Heart right ventricle (tissue), 16 donors: ENCODE data around the gene RHCG. TPM values are rescaled to one million over a fixed set of nuclear protein-coding genes. Genes with fewer than 3 reads are reported as not detected.
"Not testable (repeated sequence)": the region's sequence is repeated elsewhere in the genome, so short reads cannot be mapped to it uniquely, and the experiment has no call there.

Experiments used
- ATAC-seq, 8 donors: fragments of 200-7000 bp; cut with Tn5 transposase; one replicate each; pipeline ENCODE4 v1.9.1; 2020; ENCODE audit warnings: mild to moderate bottlenecking in 8 of 8, moderate library complexity in 8 of 8, moderate number of reproducible peaks in 1 of 8
- DNase-seq, 2 donors: peaks; one replicate each; pipeline ENCODE4 v3.0.0-alpha.2; 2020
- H3K27ac ChIP-seq, 10 donors: fragments of 200-600 bp; sonication (generic) in 2 of 10; one replicate each; pipeline versions ENCODE4 v1.5.0 to v1.8.0; 2020 to 2022; ENCODE audit warnings: mild to moderate bottlenecking in 3 of 10
- H3K27me3 ChIP-seq, 7 donors: fragments of 200-600 bp; one replicate each; pipeline ENCODE4 v1.8.0; 2021 to 2022; ENCODE audit warnings: mild to moderate bottlenecking in 2 of 7
- H3K36me3 ChIP-seq, 9 donors: fragments of 200-600 bp; sonication (generic) in 1 of 9; one replicate each; pipeline versions ENCODE4 v1.5.0 to v1.8.0; 2020 to 2022; ENCODE audit warnings: mild to moderate bottlenecking in 2 of 9
- H3K4me1 ChIP-seq, 9 donors: fragments of 200-600 bp; sonication (generic) in 1 of 9; one replicate each; pipeline versions ENCODE4 v1.5.0 to v1.8.0; 2020 to 2022; ENCODE audit warnings: mild to moderate bottlenecking in 4 of 9
- H3K4me3 ChIP-seq, 10 donors: fragments of 200-600 bp; sonication (generic) in 2 of 10; one replicate each; pipeline versions ENCODE4 v1.5.0 to v1.8.0; 2020 to 2022; ENCODE audit warnings: mild to moderate bottlenecking in 7 of 10, moderate library complexity in 2 of 10
- H3K9me3 ChIP-seq, 11 donors: fragments of 200-600 bp in 10 of 11; sonication (generic) in 2 of 11; one replicate each; pipeline versions ENCODE4 v1.5.0 to v1.8.0; 2013 to 2022; ENCODE audit warnings: mild to moderate bottlenecking in 2 of 11, control low read depth in 1 of 11, moderate library complexity in 1 of 11
- WGBS, 2 donors: extraction: QIAGEN DNeasy Blood & Tissue Kit; methylation state at CpG; one replicate each; pipeline ENCODE4 v1.1.7; 2013; ENCODE audit warnings: inconsistent platforms in 1 of 2; 5-methylcytosine and 5-hydroxymethylcytosine counted together
- intact Hi-C, 10 donors: fragments of 100-400 bp; cut with DNase I; formaldehyde crosslinking; loops; one replicate each; pipeline versions ENCODE4 v1.11.1 to v1.14.2; 2022
- polyA plus RNA-seq, 2 donors: library from polyadenylated mRNA; stranded (reverse); fragments of 200-250 nt; gene quantifications; one replicate each; pipeline ENCODE4 v1.2.3, GENCODE V29; 2013
- total RNA-seq, 10 donors: library from RNA; stranded (reverse); fragmentation: NEBNext Ultra II Directional in 3 of 10; extraction: Animal tissue kit (Norgen Biotek cat#: 25700) in 3 of 10; gene quantifications; one replicate each; pipeline versions ENCODE4 v1.2.1 to v1.2.4, GENCODE V29; 2021 to 2023
- TF ChIP-seq, protein P1 (sequence below), 9 donors: fragments of 200-600 bp; sonication (generic) in 2 of 9; IDR thresholded peaks; one replicate each; pipeline versions ENCODE4 v1.5.0 to v1.8.0; 2021 to 2022; ENCODE audit warnings: antibody characterized with exemption in 9 of 9, mild to moderate bottlenecking in 5 of 9, moderate library complexity in 1 of 9
- donor health status: Arrhythmogenic right ventricular cardiomyopathy.
- donor health status: ischemic (EF 13 %, LVEDD 7.1; RV severe dilation, severe dysfunction).
- donor health status: healthy with polysubstance abuse.
- donor health status: DM: no; HTN: yes; CAD: no.
- donor health status: DM: no; HTN: no; CAD: no.
- donor health status: ischemic (EF 25% LVEDD 6.9; RV normal size, moderate dysfunction).
- donor health status: ischemic (EF 25% LVEDD 5.7; RV mildly dilated, moderate dysfunction).
- donor health status: healthy.
- donor health status: DM: yes; HTN: yes; CAD: no.
- donor health status: Ischemic cardiomyopathy.
- donor health status: ischemic (EF 35%, LVEDD 5.7; RV mildly dilated, moderate dysfunction).
- donor health status: nonischemic (EF 11% LVEDD 7.7; RV severe dilation, severe dysfunction).
- donor health status: DM: yes; HTN: yes; CAD: no.
- donor health status: PGD.
- donor health status: ischemic (EF 29% LVEDD 5.4; RV normal size, mild dysfunction).
- donor health status: nonischemic (EF 23%, LVEDD 6.1; RV moderate dilation, normal function).

The RHCG gene
- total and polyA plus RNA-seq, 12 donors = 0.32 to 1.9 (median 0.83) TPM; not detected in 6

DNA sequence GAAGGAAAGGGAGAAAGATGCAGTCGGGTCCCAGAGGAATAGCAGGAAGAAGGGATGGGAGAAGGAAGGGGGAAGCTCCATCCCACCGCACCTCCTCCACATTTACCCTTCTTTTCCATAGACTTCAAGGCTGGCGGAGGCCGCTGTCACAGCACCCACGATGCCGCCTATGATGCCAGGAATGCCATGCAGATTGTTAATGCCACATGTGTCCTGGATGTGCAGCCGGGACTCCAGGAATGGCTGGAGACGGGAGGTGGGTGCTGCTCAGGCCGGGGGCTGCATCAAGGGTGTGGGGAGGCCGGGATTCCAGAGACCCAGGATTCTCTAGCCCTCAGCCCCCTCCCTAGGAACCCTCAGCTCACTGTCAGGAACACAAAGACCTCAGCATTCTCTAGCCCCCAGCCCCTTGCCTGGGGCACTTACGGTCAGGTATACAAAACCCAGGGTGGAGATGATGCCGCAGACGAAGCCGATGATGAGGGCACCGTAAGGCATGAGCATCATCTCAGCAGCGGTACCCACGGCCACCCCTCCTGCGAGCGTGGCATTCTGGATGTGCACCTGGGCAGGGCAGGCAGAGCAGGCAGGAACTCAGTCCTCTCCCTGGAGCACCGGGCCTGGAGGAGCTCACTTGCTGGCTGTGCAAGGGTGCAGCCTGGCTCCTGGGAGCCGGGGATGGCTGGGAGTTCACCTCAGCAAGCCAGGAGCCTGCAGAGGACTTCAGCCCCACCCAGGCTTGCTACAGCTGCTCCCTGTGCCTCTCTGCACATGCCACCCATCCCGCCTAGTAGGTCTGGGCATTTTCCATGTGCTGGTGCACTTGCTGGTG lies 18.8 kb downstream of the RHCG start:
- Histone ChIP-seq H3K27me3 (peaks cover 9 to 60% (median 35%) of the 10 kb centered on the region in 7 donors), H3K9me3 (no peaks in the 10 kb centered on the region), H3K36me3 (no peaks in the 10 kb centered on the region), H3K4me3 (no peak overlapping the region), H3K4me1 (no peaks in the 10 kb centered on the region), H3K27ac (no peak overlapping the region)
- intact Hi-C loops = loop anchor here in 1 of 10 donors (10.0 kb wide), 1 partner anchor 57 kb away; no protein-coding TSS in a partner anchor
- ATAC-seq = no peak
- TF ChIP-seq, protein P1, sequence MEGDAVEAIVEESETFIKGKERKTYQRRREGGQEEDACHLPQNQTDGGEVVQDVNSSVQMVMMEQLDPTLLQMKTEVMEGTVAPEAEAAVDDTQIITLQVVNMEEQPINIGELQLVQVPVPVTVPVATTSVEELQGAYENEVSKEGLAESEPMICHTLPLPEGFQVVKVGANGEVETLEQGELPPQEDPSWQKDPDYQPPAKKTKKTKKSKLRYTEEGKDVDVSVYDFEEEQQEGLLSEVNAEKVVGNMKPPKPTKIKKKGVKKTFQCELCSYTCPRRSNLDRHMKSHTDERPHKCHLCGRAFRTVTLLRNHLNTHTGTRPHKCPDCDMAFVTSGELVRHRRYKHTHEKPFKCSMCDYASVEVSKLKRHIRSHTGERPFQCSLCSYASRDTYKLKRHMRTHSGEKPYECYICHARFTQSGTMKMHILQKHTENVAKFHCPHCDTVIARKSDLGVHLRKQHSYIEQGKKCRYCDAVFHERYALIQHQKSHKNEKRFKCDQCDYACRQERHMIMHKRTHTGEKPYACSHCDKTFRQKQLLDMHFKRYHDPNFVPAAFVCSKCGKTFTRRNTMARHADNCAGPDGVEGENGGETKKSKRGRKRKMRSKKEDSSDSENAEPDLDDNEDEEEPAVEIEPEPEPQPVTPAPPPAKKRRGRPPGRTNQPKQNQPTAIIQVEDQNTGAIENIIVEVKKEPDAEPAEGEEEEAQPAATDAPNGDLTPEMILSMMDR (IDR thresholded peaks at IDR 0.05) = no peak
- no peak for DNase-seq
- 82 to 85% methylated on average over 22 of the region's 22 CpGs for WGBS, 2 donors

DNA sequence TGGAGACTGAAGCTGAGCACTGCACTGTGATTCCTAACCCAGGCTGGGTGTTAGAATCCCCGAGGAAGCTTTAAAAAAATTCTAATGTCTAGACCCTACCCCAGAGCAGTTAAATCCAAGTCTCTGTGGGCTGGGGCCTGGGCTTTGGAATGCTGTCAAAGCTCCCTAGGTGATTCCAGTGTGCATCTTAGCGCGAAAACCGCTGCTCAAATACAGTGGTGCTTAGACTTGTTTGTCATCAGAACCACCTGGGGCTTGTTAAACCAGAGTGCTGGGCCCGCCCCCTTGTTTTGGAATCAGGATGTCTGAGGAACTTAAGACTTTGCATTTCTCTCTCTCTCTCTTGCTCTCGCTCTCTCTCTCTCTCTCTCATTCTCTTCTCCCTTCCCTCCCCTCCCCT lies 20.7 kb downstream of the RHCG start:
- ATAC-seq (no peak), DNase-seq (no peak)
- Histone ChIP-seq H3K27me3 (peaks cover 12 to 63% (median 49%) of the 10 kb centered on the region in 7 donors), H3K9me3 (no peaks in the 10 kb centered on the region), H3K4me3 (no peak overlapping the region), H3K36me3 (no peaks in the 10 kb centered on the region), H3K4me1 (no peaks in the 10 kb centered on the region), H3K27ac (no peak overlapping the region)
- 57 to 64% methylated on average over 6 of the region's 6 CpGs for WGBS, 2 donors
- TF ChIP-seq, protein P1 (IDR thresholded peaks at IDR 0.05) = no peak
- intact Hi-C loops = loop anchor here in 1 of 10 donors (2.0 to 10.0 kb wide), 2 partner anchors 59 to 117 kb away; no protein-coding TSS in a partner anchor

DNA sequence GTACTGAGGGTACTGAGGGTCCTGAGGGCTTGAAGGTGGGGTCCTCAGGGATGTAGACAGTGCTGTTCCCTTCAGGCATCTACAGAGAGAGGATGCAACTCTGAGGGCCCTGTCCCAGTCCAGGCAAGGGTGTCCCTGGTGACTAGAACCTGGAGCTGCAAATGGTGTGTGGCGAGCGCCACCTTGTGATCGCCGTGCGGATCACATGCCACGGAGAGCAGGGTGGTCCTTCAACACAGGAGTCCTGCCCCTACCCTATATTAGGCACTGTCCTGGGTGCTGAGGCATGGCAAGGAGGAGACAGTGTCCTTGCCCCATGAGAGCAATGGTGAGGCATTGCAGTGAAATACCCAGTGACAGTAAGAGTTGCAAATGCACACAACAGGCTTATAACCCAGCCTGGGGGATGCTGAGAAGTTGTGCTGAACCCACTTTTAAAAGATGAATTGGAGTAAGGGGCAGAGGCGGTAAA lies 23.6 kb downstream of the RHCG start:
- DNase-seq = peak in 1 of 2 donors; percentile 17
- H3K4me1 ChIP-seq = no peaks in the 10 kb centered on the region
- intact Hi-C loops = loop anchor here in 5 of 10 donors (5.0 to 10.0 kb wide), 2 partner anchors 62 to 116 kb away; no protein-coding TSS in a partner anchor
- peaks cover 12 to 62% (median 44%) of the 10 kb centered on the region in 7 donors for H3K27me3 ChIP-seq
- TF ChIP-seq, protein P1 (IDR thresholded peaks at IDR 0.05) = peak; percentile 11 to 67 (median 61)
- H3K9me3 ChIP-seq = no peaks in the 10 kb centered on the region
- peak in 6 of 8 donors; percentile 48 to 78 (median 55) for ATAC-seq
- H3K4me3 ChIP-seq = no peak overlapping the region
- whole genome bisulfite sequencing, 2 donors = 5 to 7% methylated on average over 7 of the region's 7 CpGs
- H3K27ac ChIP-seq = no peak overlapping the region
- H3K36me3 ChIP-seq = no peaks in the 10 kb centered on the region

DNA sequence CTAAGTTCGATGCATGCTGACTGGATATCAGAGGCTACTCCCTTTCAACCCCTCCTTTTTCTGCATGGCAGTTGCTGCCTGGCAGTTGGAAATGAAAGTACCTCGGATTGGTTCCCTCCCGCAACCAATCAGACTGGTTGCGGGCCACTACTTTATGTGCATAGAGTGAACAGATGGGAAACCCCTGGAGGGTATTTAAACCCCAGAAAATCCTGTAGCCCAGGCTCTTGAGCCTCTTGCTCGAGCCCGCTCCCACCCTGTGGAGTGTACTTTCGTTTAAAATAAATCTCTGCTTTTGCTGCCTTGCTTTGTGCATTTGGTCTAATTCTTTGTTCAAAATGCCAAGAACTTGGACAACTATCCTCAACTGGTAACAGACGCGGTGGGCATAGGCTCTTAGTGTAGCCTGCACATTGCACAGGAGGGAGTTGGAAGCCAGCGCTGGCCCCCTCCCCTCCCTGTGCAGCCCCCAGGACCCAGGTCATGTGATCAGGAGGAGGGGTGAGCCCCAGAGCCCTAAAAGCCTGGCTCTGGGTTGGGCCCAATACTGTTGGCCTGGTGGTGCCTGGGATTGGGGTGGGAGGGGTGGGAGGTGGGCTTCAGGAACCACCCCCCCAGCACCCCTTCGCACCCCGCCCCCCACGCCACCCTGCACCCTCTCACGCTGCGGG lies 26.8 kb downstream of the RHCG start:
- Histone ChIP-seq H3K27me3 (peaks cover 8 to 49% (median 38%) of the 10 kb centered on the region in 7 donors), H3K9me3 (no peaks in the 10 kb centered on the region), H3K4me3 (no peak overlapping the region), H3K4me1 (no peaks in the 10 kb centered on the region), H3K27ac (no peak overlapping the region), H3K36me3 (no peaks in the 10 kb centered on the region)
- ATAC-seq (no peak), DNase-seq (no peak)
- WGBS, 2 donors = 45 to 52% methylated on average over 15 of the region's 15 CpGs
- intact Hi-C loops = loop anchor here in 5 of 10 donors (5.0 to 10.0 kb wide), 2 partner anchors 65 to 112 kb away; no protein-coding TSS in a partner anchor
- TF ChIP-seq, protein P1 (IDR thresholded peaks at IDR 0.05) = no peak

- DNase-seq, intact Hi-C loops, H3K27ac ChIP-seq, ATAC-seq, H3K36me3 ChIP-seq, H3K9me3 ChIP-seq, H3K4me1 ChIP-seq, H3K4me3 ChIP-seq: not testable (repeated sequence)
- WGBS, 2 donors = 21 to 24% methylated on average over 1 of the region's 1 CpG
- peaks cover 8 to 49% (median 38%) of the 10 kb centered on the region in 7 donors for H3K27me3 ChIP-seq
These were observed 27.6 kb downstream of the RHCG start for GRCh38 chr15:89468813-89469212.
